CD4-positive, alpha-beta T cell treated with Interleukin-6 at 100 ng/mL for 8 hours (primary cell): ENCODE results near the gene LHPP.
A peak's percentile ranks its signal among the peaks of the same experiment; 100 is the strongest.

Source experiments
- DNase-seq: peaks from one replicate; pipeline ENCODE4 v3.0.0-alpha.2; 2020; ENCODE audit warnings: mixed read lengths, low spot score

The LHPP gene

DNA sequence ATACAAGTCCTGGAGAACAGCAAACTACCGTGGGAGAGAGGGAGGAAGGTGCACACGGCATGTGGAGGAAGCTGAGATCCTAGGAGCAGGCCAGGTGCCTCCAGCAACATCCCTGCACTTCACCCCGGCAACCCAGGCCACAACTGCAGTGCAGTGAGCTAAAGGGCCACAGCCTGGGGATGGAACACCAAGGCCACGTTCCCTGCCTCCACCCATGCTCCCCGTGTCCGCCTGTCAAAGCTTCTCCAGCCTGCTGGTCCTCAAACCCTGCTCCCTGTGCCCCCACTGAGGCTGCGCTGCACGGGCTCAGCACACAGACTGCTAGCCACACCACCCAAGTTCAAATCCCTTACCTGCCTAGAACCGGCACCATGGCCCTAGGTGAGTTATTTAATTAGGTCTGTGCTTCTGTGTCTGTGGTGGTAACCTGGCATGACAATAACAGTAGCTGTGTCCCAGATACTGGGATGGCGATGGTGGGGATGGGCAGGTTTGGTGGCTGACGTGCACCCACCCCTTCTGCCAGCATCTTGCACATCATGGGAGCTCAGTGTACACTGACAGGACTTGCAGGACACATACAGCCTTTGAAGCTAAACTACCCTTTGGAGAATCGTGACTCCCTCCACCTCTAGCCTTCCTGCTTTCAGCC is 197.1 kb downstream of the LHPP start:
- DNase-seq = no peak

DNA sequence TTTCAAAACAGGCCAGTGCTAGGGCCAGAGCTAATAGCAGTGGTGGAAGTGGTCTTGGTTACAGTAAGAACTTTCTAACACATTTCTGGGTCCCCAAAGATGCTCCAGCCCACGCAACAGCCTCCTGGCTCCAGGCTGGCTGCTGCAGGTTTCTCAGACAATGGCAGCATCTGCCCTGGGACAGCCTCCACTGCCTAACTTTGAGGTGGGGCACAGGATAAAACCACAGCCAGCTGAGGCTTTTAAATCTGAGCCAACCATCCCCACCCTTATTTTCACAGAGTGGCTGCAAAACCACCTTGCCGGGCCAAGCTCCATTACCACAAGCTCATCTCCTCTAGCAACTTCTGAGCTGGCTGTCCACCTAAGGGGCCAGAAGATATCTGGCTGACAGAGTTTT is 197.8 kb downstream of the LHPP start:
- DNase-seq = peak; percentile 19

DNA sequence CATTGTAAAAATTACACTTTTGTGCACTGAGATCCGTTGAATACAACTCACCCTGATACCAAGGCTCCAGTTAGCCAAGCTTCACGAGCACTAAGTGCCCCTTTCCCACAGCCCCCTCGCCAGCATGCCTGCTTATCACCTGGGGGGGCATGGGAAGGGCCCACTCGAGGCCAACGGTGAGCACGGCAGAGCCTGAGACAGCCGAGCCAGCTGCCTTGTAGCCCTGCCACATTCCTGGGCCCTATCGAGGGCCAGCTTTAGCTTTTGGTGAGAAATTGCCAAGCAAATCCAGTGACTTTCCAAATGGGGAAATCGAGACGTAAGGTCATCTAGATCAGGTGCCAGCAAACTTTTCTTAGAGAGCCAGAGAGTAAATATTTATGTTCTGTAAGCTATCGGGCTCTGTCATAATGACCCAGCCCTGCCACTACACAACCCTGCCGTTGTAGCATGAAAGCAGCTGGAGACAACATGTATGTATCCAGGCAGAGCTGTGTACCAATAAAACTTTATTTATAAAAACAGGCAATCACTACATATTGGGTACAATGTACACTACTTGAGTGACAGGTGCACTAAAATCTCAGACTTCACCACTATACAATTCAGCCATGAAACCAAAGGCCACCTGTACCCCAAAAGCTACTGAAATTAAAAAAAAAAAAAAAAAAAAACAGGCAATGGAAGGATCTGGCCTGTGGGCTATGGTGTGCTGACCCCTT is 198.9 kb downstream of the LHPP start:
- DNase-seq = no peak

DNA sequence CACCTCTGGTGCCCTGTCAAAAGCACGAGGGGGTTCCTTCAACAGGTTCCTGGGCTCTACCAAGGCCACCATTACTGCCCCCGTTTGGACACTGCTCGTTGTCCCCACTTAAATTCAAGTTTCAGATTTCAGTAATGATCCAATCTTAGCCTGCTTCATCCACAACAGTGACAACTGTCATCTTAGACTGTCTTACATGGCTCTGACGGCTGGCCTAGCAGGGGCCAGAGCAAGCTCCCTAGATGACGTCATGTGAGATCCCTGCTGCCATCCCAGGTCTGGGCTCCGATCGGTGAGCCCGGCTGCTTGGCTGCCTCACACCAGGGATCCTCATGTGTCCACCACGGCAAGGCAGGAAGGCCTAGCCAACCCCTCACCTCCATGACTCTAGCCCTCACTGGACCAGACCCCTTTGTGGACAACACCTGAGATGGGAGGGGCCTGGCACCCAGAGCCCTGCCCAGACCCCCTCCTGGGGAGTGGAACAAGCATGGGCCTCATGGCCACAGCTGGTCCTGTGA is 200.1 kb downstream of the LHPP start:
- DNase-seq = no peak

DNA sequence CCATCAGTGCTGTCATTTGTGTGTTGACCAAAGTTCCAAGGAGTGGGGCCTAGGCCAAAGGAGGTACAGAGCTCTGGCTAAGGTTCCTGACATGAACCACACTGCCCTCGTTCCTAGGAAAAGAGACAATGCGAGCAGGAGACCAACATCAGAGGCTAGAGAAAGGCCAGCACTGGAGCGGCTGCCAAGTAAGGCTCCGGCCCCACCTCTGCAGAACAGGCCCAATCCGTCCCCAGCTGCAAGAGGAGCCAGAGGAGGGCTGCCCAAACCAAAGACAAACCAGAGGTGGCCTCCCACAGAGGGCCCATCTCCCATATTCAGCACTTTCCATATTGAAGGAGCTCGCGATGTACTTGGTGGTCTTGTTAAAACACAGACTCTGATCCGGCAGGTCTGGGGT is 201.6 kb downstream of the LHPP start:
- DNase-seq = no peak
